ENCODE results near the gene UNC119B. TPM values are rescaled to one million over a fixed set of nuclear protein-coding genes. Genes with fewer than 3 reads are reported as not detected.

UNC119B gene
- 12.0 and 18.8 TPM in 2 replicates for total RNA-seq

GRCh38 chr12:120710031-120710804, at the start of gene UNC119B:
Gene UNC119B (plus strand): TSS chr12:120710458. CDS start chr12:120710475, 17 bp downstream.

GRCh38 chr12:120686690-120687577, 23.3 kb upstream of the UNC119B start, which contains the start of gene MLEC:
Gene MLEC (plus strand): TSS chr12:120687149. CDS start chr12:120687297, 148 bp downstream.

GRCh38 chr12:120725659-120726509, 15.6 kb downstream of the UNC119B start, which contains the start of gene ACADS:
Gene ACADS (plus strand): TSS chr12:120725826. CDS start chr12:120725886, 60 bp downstream.

Other genes with a start within 250 kb of the UNC119B start
- gene SRSF9, start 240.7 kb upstream of the UNC119B start, total RNA-seq = 163 and 276 TPM in 2 replicates
- gene DYNLL1, start 214.3 kb upstream of the UNC119B start, total RNA-seq = 118 and 186 TPM in 2 replicates
- 24.3 and 28.6 TPM in 2 replicates for gene COQ5, start 181.3 kb upstream of the UNC119B start, total RNA-seq
- 101 and 161 TPM in 2 replicates for gene RNF10, start 176.1 kb upstream of the UNC119B start, total RNA-seq
- 38.2 and 44.8 TPM in 2 replicates for gene POP5, start 129.1 kb upstream of the UNC119B start, total RNA-seq
- gene CABP1, start 69.8 kb upstream of the UNC119B start, total RNA-seq = not detected in 2 replicates
- 51.6 and 76.6 TPM in 2 replicates for gene MLEC, start 23.3 kb upstream of the UNC119B start, total RNA-seq
- gene ACADS, start 15.4 kb downstream of the UNC119B start, total RNA-seq = 13.4 and 15.2 TPM in 2 replicates
- gene SPPL3, start 193.9 kb downstream of the UNC119B start, total RNA-seq = 5.5 and 9.2 TPM in 2 replicates